GM19240 (cell line): Measurements from ENCODE around the gene ADAMTS7.
"Not testable (repeated sequence)": the region's sequence is repeated elsewhere in the genome, so short reads cannot be mapped to it uniquely, and the experiment has no call there.

Experiments
- DNase-seq: peaks from one replicate; pipeline ENCODE4 v3.0.0; 2011; ENCODE audit warnings: low spot score; ENCODE audit not compliant: insufficient read length

ADAMTS7 gene

GRCh38 chr15:78726870-78727551 is 84.3 kb downstream of the ADAMTS7 start:
- DNase-seq, result no peak

GRCh38 chr15:78719819-78720450 is 91.3 kb downstream of the ADAMTS7 start:
- not testable (repeated sequence) for DNase-seq

- no peak for DNase-seq
Observed at GRCh38 chr15:78718837-78719236, 92.4 kb downstream of the ADAMTS7 start.

- no peak for DNase-seq
Observed at GRCh38 chr15:78717956-78718656, 93.2 kb downstream of the ADAMTS7 start.

GRCh38 chr15:78716651-78717050 is 94.6 kb downstream of the ADAMTS7 start:
- DNase-seq, result no peak

GRCh38 chr15:78715930-78716329 is 95.3 kb downstream of the ADAMTS7 start:
- no peak for DNase-seq

GRCh38 chr15:78715434-78715833 is 95.8 kb downstream of the ADAMTS7 start:
- DNase-seq, result no peak

GRCh38 chr15:78714890-78715289 is 96.4 kb downstream of the ADAMTS7 start:
- DNase-seq, result no peak

GRCh38 chr15:78712797-78713515 is 98.3 kb downstream of the ADAMTS7 start:
- DNase-seq, result no peak

GRCh38 chr15:78711638-78712037 is 99.6 kb downstream of the ADAMTS7 start:
- no peak for DNase-seq

- DNase-seq, result peak; percentile 62
Observed at GRCh38 chr15:78709263-78709882, 101.9 kb downstream of the ADAMTS7 start.
